HG03045 (cell line): ENCODE data around the gene YTHDC2.

Experiments
- ATAC-seq: cut with Tn5 transposase; IDR thresholded peaks from one replicate; pipeline ENCODE4 v1.9.1; 2021; ENCODE audit warnings: mild to moderate bottlenecking, moderate library complexity; ENCODE audit not compliant: unreplicated experiment

Gene YTHDC2

DNA sequence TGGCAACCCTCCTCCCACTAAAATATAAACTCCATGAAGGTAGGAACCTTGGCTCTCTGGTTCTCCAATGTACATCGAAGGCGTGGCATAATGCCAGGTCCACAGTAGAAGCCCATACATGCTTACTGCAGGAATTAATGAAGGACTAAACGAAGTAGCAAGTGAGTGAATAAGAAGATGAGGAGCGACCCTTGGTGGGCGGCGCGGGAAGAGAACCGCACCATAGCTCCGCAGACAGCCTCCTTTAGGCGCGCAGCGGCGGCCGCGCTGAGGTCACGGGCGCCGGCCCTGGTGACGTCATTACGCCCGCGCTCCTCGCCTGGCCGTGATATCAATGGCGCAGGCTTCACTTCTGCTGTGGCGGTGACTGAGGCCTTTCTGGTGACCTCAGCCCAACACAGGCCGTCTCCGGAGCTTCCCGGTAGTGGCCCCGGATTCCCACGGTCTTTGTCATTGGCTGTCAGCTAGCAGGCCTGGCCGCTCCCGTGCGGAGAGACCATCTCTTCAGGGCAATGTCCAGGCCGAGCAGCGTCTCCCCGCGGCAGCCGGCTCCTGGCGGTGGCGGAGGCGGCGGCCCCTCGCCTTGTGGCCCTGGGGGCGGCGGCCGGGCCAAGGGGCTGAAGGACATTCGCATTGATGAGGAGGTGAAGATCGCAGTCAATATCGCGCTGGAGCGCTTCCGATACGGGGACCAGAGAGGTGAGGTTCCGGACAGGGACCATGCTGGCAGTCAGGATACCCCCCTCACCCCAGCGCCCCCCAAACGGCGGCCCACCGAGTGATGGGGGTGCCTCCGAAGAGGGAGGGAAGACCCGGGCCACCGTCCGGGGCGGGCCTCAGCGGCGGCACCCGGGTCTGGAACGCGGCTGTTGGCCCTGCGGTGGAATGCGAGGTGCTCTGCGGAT lies at the start of gene YTHDC2:
YTHDC2 (plus strand) TSS at position 311 of the 905 bp plus-strand sequence; CDS start at position 513, 202 bp downstream.
- ATAC-seq, result peak; percentile 99

DNA sequence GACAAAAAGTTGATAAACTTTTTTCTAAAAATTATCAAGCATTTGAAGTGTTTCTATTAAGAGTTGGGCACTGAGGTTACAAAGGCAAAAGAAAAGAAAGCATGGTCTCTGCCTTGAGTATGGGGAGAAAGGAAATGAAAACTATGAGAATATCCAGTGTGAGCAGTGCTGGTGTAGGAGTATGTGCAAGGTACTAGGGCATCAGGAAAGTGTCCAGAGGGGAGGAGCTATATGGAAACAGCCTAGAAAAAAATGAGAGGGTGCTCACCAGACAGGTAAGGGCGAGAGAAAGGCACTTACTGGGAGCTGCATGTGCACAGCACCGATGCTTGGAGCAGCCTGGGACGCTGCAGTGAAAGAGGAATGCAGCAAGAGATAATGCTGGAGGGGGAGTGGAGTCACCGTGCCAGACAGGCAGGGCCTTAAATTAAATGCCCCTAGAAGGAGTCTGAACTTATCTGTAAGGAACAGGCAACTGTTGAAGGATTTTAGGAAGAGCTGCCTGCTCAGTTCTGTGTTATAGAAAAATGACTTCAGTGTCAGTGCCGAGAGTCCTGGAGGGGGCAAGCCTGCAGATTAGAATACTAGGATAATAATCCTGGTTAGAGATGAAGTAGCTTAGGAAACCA lies 39.3 kb upstream of the YTHDC2 start:
- ATAC-seq, result no peak

DNA sequence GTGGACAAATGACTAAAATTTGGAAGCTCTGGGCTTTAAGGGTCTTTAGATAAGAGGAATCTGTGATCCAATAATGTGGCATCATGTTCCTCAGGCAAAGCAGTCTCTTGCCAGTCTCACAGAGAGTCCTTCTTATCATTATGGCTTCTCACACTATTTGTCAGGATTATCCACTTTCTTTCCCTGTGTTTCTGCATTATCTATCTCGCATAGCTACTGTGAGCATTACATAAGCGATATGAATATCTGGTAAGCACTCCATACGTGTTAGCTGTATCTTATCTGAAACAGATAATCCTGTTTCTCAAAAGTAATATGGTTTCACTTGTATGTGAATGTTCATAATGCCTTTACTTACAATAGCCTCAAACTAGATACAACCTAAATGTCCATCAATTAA lies 34.8 kb upstream of the YTHDC2 start:
- ATAC-seq, result no peak

DNA sequence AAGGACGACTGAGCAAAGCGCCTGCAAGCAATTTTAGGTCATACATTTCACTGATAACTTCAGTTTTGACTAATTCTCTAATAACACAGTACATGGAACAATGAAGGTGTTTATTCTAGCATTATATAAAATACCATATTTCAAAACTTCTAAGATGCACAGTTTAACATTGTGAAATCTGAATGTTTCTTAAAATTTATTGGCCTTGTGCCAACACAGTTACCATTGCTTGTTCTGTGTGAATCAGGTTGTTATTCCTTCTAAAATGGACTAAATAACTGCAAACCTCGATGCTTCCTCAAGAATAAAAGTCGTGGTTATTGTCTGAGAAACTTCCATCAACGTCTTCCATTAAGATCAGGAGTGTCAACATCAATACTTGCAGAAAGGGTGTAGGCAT lies 33.3 kb upstream of the YTHDC2 start:
- no peak for ATAC-seq

GRCh38 chr5:113487416-113487780 lies 26.1 kb upstream of the YTHDC2 start:
- no peak for ATAC-seq

DNA sequence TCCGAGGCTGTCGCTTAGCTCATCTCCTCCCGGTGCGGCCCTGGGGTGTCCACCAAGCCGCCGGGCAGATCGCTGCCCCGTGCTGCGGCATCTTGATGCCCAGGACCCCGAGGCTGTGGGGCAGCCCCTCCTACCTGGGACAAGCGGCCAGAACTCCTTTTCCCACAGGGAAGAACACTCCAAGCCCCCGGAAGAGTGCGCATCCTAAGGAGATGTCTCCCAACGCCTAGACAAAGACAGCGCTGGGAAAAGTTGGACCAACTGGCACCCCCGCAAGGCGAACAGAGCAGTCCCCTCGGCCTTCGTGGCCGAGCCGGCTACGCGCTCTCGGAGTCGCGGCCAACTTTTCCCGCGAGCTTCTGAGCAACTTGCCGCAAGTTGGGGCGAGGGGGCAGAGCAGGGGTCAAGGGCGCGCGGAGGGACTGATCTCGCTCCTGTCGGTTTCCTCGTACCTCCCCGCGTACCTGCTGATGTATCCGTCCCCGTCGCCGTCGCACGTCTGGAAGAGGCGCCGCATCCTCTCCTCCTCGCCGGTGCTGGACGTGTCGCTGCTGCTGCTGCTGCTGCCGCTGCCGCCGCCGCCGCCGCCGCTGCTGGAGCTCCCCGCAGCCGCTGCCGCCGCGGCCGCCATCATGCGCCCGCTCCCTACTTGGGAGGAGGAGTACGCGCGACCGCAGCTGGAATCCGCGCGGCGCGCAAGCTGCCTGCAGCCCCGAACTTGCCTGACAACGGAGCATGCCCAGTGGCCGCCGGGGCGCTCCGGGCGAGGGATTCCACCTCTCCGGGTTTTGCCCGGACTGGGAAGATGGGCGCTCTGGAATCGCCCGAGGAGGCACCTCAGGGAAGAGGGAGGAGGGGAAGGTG lies 25.5 kb upstream of the YTHDC2 start, which contains the start of gene MCC:
MCC (minus strand) TSS at position 673 of the 864 bp plus-strand sequence.
- no peak for ATAC-seq

- ATAC-seq, result no peak
These were observed 24.8 kb upstream of the YTHDC2 start for GRCh38 chr5:113488645-113489184.

DNA sequence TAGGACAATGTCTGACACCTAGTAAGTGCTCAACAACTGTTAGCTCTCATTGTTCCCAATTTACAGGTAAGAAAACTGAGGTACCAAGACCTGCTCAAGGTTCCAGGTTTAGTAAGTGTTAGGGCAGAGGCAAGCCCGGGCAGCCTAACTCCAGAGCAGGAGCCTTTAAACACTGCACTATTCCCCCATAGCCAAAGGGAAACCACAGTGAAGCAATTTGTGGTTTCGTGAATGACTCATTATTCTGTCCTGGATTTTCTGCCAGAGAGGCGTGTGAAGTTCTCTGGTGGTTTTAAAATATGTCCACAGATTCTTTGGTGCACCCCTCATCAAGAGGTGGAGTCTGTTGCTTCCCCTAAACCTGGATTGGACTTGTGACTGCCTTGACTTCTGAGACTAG lies 24.2 kb upstream of the YTHDC2 start:
- ATAC-seq, result peak; percentile 63

GRCh38 chr5:113490317-113490716 lies 23.2 kb upstream of the YTHDC2 start:
- no peak for ATAC-seq

DNA sequence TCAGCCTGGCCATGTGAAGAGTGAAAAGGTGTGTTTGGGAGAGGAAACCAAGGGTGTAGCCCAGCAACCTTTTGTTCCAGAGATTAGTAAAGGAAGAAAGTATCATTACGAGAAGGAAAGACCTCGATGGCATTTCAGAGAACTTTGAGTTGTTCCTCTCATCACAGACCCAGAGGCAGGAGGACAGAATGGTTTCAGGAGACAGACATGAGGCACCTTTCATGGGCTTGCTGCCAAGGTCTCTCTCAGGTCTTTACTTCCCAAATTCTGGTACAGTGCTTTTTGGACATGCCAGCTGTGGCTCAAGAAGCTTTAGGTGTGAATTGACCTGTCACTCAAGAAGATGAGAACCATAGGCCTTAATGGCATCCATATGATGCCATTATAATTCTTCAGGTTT lies 22.5 kb upstream of the YTHDC2 start:
- ATAC-seq, result no peak

GRCh38 chr5:113493446-113493845 lies 20.0 kb upstream of the YTHDC2 start:
- ATAC-seq, result no peak

- no peak for ATAC-seq
These were observed 18.1 kb upstream of the YTHDC2 start for GRCh38 chr5:113495422-113495841.

GRCh38 chr5:113502073-113502472 lies 11.4 kb upstream of the YTHDC2 start:
- no peak for ATAC-seq

DNA sequence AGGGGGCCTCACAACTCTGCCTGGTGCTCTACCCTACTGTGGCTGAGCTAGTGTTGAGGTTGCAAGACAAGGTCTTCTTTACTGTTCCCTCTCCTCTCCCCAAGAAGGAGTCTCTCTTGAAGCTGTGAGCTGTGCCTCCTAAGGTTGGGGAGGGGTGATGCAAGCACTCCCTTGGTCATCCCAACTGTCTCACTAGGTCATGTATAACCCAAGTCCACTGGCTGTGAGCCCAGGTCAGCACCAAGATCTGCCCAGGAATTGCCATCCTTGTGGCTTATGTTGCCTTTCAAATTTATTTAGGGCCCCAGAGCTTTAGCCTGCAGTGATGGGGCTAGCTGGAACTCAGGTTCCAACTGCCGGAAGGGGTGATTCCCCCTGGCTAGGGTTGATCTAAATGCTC lies 10.3 kb upstream of the YTHDC2 start:
- no peak for ATAC-seq

GRCh38 chr5:113505181-113505580 lies 8.3 kb upstream of the YTHDC2 start:
- no peak for ATAC-seq

- ATAC-seq, result no peak
These were observed 5.9 kb upstream of the YTHDC2 start for GRCh38 chr5:113507601-113508000.

GRCh38 chr5:113508756-113509155 lies 4.7 kb upstream of the YTHDC2 start:
- no peak for ATAC-seq

GRCh38 chr5:113510836-113511451 lies 2.5 kb upstream of the YTHDC2 start:
- no peak for ATAC-seq

GRCh38 chr5:113512341-113512740 lies 1.2 kb upstream of the YTHDC2 start:
- ATAC-seq, result no peak

DNA sequence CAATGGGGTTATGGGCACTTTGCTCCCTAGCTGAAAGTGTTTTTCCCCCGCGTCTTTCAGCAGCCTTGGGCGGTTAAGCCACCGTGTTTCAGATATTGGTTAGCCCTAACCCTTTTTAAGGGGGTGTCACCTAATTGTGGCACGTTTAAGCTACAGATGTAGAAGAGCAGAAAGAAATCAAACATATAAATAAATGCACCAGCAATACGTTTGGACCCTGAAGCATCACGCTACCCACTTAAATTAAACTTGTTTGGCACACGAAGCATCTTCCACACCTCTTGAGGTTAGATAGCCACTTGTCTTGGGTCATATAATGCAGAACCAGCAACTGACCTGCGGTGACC lies 768 bp downstream of the YTHDC2 start:
- ATAC-seq, result no peak

GRCh38 chr5:113518884-113519283 lies 5.4 kb downstream of the YTHDC2 start:
- ATAC-seq, result no peak
